ENCODE measurements around the gene SLC9A3. TPM values are rescaled to one million over a fixed set of nuclear protein-coding genes. Genes with fewer than 3 reads are reported as not detected.

The SLC9A3 gene
- total RNA-seq, 4 donors from 2014 or later, result 1.7 to 4.5 (median 2.9) TPM

DNA sequence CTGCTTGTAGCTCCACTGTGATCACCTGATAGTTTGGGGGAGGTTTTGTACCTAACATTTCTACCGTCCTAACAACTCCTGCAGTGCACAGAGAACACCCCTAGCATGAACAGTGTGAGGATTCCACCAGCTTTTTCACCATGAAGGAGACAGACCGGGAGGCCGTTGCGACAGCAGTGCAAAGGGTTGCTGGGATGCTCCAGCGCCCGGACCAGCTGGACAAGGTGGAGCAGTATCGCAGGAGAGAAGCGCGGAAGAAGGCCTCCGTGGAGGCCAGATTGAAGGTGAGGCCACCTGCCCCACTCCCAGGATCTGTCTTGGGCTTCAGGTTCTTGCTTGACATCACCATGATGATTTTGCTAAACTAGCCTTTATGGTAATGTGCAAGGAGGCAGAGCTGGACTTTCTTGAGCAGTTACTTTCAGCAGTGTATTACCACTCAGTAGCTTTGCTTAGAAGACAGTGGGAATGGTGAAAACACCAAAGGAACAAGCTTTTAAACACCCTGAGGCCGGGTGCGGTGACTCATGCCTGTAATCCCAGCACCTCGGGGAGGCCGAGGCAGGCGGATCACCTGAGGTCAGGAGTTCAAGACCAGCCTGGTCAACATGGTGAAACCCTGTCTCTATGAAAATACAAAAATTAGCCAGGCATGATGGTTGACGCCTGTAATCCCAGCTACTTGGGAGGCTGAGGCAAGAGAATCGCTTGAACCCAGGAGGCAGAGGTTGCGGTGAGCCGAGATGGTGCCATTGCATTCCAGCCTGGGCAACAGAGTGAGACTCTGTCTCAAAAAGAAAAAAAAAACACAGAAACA, 78.0 kb downstream of the SLC9A3 start:
- H3K36me3 ChIP-seq, result peaks cover 0 to 52% of the 10 kb centered on the region in 2 donors
- TF ChIP-seq POLR2A (IDR thresholded peaks at IDR 0.05), result no peak
- TF ChIP-seq, protein P1, sequence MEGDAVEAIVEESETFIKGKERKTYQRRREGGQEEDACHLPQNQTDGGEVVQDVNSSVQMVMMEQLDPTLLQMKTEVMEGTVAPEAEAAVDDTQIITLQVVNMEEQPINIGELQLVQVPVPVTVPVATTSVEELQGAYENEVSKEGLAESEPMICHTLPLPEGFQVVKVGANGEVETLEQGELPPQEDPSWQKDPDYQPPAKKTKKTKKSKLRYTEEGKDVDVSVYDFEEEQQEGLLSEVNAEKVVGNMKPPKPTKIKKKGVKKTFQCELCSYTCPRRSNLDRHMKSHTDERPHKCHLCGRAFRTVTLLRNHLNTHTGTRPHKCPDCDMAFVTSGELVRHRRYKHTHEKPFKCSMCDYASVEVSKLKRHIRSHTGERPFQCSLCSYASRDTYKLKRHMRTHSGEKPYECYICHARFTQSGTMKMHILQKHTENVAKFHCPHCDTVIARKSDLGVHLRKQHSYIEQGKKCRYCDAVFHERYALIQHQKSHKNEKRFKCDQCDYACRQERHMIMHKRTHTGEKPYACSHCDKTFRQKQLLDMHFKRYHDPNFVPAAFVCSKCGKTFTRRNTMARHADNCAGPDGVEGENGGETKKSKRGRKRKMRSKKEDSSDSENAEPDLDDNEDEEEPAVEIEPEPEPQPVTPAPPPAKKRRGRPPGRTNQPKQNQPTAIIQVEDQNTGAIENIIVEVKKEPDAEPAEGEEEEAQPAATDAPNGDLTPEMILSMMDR (IDR thresholded peaks at IDR 0.05 in 4 of 5, conservative IDR thresholded peaks at IDR 0.05 in 1 of 5), result no peak

DNA sequence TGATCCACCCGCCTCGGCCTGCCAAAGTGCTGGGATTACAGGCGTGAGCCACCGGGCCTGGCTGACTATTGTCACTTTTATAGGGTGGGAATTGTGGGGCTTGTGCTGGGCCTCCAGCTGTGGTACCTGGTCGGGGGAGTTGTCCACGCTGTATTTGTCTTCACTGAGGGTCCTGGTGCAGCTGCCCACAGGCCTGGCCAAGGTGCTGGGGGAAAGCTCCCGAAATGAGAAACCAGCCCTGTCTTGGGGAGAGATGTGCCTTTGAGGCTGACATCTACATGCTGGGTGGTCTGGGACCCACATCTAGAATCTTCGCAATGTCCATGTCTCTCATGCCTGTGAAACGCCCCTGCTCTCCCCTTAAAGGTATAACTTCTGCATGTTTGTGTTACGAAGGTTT, 78.7 kb downstream of the SLC9A3 start:
- Histone ChIP-seq H3K27me3 (no peaks in the 10 kb centered on the region), H3K9me3 (no peaks in the 10 kb centered on the region), H3K27ac (no peak overlapping the region), H3K4me1 (peaks cover 18 to 22% of the 10 kb centered on the region in 2 donors), H3K4me3 (no peak overlapping the region), H3K36me3 (peaks cover 0 to 46% of the 10 kb centered on the region in 2 donors)
- in situ Hi-C loops (cut with MboI; ENCODE audit: low sequenced_read_pairs in 4 of 4) (no loop called here), intact Hi-C loops (cut with DNase I; ENCODE audit: low total_unique reads) (loop anchor here (10.0 kb wide), 3 partner anchors 169 to 459 kb away; partner anchors contain the start of genes CEP72 and PDCD6)
- DNase-seq (no peak), ATAC-seq (no peak)
- TF ChIP-seq, protein P1 (IDR thresholded peaks at IDR 0.05 in 4 of 5, conservative IDR thresholded peaks at IDR 0.05 in 1 of 5), result no peak
- TF ChIP-seq POLR2A (IDR thresholded peaks at IDR 0.05), result no peak

More for the DNA sequence above, 78.0 kb downstream of the SLC9A3 start:
- Histone ChIP-seq H3K4me3 (no peak overlapping the region), H3K9me3 (no peaks in the 10 kb centered on the region), H3K27me3 (no peaks in the 10 kb centered on the region), H3K27ac (no peak overlapping the region), H3K4me1 (peaks cover 18 to 22% of the 10 kb centered on the region in 2 donors)
- DNase-seq (no peak), ATAC-seq (no peak)
- in situ Hi-C loops (cut with MboI; ENCODE audit: low sequenced_read_pairs in 4 of 4) (no loop called here), intact Hi-C loops (cut with DNase I; ENCODE audit: low total_unique reads) (loop anchor here (10.0 kb wide), 3 partner anchors 169 to 459 kb away; partner anchors contain the start of genes CEP72 and PDCD6)

DNA sequence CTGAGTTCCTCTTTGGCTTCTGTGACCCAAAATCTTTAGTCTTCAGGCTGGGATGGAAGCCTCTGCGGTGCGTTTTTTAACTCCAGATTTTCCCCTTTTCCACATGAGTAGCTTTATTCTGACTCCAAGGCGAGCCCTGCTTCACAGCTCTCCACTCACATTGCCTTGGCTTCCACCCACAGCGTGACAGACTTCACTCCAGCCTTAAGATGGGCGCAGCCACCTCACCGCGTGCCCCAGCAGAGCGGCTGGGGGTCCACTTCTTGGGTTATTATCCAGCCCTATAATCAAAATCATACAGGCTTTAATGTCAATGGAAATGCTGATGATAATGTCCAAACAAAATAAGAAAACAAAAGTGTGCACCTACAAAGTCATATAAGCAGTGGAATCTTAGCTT, 80.0 kb downstream of the SLC9A3 start:
- Histone ChIP-seq H3K4me1 (peaks cover 18 to 22% of the 10 kb centered on the region in 2 donors), H3K9me3 (no peaks in the 10 kb centered on the region), H3K27ac (no peak overlapping the region), H3K27me3 (no peaks in the 10 kb centered on the region), H3K36me3 (peaks cover 0 to 33% of the 10 kb centered on the region in 2 donors), H3K4me3 (peak overlapping the region; percentile 92 to 100 (median 97))
- no peak for DNase-seq
- in situ Hi-C loops (cut with MboI; ENCODE audit: low sequenced_read_pairs in 4 of 4) (no loop called here), intact Hi-C loops (cut with DNase I; ENCODE audit: low total_unique reads) (loop anchor here (10.0 kb wide), 3 partner anchors 169 to 461 kb away; partner anchors contain the start of genes CEP72 and PDCD6)
- ATAC-seq, result no peak
- no peak for TF ChIP-seq POLR2A (IDR thresholded peaks at IDR 0.05)
- TF ChIP-seq, protein P1 (IDR thresholded peaks at IDR 0.05 in 4 of 5, conservative IDR thresholded peaks at IDR 0.05 in 1 of 5), result no peak

DNA sequence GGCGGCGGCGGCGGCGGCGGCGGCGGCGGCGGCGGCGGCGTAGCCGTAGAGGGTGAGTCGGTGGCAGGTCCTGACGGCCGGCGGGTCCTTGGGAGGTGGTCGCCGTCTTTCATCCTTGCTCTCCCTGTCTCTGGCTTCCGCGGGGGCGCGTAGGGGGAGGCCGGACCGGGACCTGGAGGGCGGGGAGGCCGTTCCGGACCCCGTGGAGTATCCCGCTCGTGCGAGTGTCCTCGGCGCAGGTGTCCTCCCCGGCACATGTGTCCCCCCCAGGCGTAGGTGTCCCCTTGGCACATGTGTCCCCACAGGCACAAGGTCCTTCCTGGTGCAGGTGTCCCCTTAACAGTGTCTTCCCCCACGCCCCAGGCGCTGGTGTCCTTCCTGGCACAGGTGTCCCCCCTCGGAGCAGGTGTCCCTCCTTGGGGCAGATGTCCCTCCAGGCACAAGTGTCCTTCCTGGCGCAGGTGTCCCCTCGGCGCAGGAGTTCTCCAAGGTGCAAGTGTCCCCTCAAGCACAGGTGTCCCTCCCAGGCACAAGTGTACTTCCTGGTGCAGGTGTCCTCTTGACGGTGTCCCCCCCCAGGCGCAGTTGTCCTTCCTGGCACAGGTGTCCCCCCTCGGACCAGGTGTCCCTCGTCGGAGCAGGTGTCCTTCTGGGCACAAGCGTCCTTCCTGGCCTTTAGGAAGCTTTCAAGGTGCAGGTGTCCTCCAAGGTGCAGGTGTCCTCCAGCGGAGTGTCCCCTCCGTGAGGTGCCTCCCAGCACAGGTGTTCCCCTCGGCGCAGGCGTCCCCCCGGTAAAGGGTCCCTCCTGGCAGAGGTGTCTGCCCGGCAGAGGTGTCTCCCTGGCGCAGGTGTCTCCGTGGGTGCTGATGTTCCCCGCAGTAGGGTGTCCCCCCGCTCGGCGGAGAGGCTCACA, 80.8 kb downstream of the SLC9A3 start:
- peak overlapping the region; percentile 88 to 93 (median 90) for H3K27ac ChIP-seq

More for the DNA sequence above, 80.8 kb downstream of the SLC9A3 start:
- Histone ChIP-seq H3K4me1 (peaks cover 18 to 22% of the 10 kb centered on the region in 2 donors), H3K36me3 (peaks cover 0 to 26% of the 10 kb centered on the region in 2 donors), H3K4me3 (peak overlapping the region; percentile 92 to 100 (median 97)), H3K9me3 (no peaks in the 10 kb centered on the region), H3K27me3 (no peaks in the 10 kb centered on the region)
- TF ChIP-seq, protein P1 (IDR thresholded peaks at IDR 0.05 in 4 of 5, conservative IDR thresholded peaks at IDR 0.05 in 1 of 5), result no peak
- peak in 1 of 2 donors; percentile 15 for TF ChIP-seq POLR2A (IDR thresholded peaks at IDR 0.05)
- intact Hi-C loops (cut with DNase I; ENCODE audit: low total_unique reads), result loop anchor here (2.0 to 10.0 kb wide), 4 partner anchors 29 to 461 kb away; partner anchors contain the start of genes CEP72 and PDCD6
- in situ Hi-C loops (cut with MboI; ENCODE audit: low sequenced_read_pairs in 4 of 4), result no loop called here
- ATAC-seq, result peak; percentile 31 to 40
- no peak for DNase-seq

All from gastrocnemius medialis (tissue), 4 donors.